HG03460 (cell line): ENCODE data around the gene RBM44.
"Not testable (repeated sequence)": the region's sequence is repeated elsewhere in the genome, so short reads cannot be mapped to it uniquely, and the experiment has no call there.

ENCODE experiments used
- ATAC-seq: cut with Tn5 transposase; IDR thresholded peaks from one replicate; pipeline ENCODE4 v1.9.1; 2021; ENCODE audit not compliant: unreplicated experiment

Gene RBM44

DNA sequence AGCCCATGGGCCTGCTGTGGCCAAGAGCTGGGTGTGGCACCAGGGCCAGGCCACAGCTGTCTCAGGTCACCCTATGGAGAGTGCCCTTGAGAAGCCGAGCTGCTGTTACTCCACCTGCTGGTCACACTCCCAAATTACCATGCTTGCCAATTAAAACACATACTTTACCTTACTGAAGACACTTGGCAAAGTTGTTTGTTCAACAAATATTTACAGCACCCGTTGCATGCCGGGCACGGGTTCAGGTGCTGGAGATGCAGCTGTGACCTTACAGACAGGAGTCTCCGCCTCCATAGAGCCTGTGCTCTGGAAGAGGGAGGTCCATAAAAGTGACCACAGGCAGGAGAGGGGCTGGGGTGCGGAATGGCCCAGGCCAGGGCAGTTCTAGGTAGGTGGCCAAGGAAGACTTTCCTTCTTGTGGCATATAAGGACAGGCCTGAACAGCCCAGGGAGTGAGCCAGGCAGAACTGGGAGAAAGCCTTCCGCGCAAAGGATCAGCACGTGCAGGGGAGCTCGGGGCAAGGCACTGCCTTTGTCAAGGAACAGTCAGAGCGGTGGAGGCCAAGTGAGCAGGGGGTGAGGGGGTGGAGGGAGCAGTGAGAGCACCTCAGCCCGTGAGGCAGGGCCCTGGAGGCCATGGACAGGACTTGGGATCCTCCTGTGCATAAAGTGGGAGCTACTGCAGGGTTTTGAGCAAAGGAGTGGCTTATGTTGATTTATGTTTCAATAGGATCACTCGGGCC is 23.6 kb upstream of the RBM44 start:
- no peak for ATAC-seq

- ATAC-seq = no peak
Measured at GRCh38 chr2:237779521-237779920, 19.1 kb upstream of the RBM44 start.

- no peak for ATAC-seq
Measured at GRCh38 chr2:237782181-237782580, 16.4 kb upstream of the RBM44 start.

DNA sequence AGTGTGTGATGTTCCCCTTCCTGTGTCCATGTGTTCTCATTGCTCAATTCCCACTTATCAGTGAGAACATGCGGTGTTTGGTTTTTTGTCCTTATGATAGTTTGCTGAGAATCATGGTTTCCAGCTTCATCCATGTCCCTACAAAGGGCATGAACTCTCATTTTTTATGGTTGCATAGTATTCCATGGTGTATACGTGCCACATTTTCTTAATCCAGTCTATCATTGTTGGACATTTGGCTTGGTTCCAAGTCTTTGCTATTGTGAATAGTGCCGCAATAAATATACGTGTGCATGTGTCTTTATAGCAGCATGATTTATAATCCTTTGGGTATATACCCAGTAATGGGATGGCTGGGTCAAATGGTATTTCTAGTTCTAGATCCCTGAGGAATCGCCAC is 14.9 kb upstream of the RBM44 start:
- not testable (repeated sequence) for ATAC-seq

GRCh38 chr2:237786936-237787335 is 11.6 kb upstream of the RBM44 start:
- no peak for ATAC-seq

DNA sequence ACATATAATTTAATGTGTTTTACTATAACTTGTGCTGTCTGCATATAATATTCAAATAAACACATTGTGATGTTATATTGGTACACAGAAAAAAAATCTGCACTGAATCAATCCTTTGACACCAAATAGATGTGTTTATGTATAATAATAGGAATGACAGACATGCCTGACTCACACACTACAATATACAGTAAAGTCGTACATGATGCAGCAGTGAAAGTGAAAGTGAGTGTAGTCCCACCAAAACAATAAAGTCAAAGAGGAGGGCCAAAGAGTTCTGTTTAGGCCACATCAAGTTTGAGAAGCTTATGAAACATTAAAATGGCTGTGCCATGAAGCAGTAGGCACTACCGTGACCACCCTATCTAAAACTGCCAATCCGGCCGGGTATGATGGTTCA is 8.2 kb upstream of the RBM44 start:
- no peak for ATAC-seq

- no peak for ATAC-seq
Measured at GRCh38 chr2:237791977-237792727, 6.4 kb upstream of the RBM44 start.

GRCh38 chr2:237797253-237797652 is 1.3 kb upstream of the RBM44 start:
- no peak for ATAC-seq

DNA sequence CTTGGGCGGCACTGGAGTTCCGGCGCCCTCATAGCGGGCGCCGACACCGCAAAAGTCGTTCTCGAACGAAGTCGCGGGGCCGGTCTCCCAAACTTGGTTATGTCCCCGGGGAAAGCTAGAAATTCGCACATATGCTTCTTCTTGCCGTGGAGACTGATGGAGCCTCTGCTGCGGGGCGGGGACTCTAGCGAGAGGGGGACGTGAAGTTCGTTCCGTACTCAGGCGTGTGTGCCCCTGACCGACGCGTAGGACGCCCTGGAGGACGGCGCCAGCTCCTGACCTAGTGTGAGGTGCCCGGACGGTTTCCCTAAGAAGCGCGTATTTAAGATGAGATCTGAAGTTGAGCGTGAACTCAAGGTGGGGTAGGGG is 465 bp downstream of the RBM44 start:
- ATAC-seq = no peak

DNA sequence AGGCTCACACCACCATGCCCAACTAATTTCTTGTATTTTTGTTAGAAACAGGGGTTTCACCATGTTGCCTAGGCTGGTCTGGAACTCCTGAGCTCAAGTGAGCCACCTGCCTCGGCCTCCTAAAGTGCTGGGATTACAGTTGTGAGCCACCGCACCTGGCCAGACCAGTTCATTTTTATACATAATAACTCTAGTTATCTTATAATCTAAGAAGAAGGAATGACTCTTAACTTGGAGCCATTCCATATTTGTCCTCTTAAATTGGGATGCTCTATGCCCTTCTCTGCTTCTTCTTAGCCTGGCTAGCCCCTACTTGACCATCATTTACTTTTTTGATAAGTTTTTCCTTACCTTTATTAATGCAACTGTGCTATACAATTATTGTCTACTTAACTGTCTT is 2.9 kb downstream of the RBM44 start:
- ATAC-seq = no peak

DNA sequence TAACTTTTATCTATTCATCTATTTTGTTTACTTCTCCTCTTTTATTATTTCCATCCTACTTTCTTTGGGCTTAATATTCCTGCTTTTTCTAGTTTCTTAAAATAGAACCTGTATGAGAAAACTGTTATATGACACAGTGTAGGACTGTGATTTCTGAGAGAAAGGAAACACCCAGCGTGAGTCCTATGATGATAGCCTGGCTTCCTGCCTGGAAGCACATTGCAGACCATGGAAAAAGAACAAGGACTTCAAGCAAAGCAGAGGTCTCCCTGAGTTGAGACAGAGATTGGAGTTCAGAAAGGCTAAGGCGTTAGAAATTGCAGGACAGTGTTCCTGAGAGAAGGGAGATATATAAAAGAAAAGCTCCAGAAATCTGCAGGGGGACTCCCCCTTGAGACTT is 7.8 kb downstream of the RBM44 start:
- ATAC-seq = no peak

GRCh38 chr2:237815637-237816036 is 17.1 kb downstream of the RBM44 start:
- no peak for ATAC-seq

DNA sequence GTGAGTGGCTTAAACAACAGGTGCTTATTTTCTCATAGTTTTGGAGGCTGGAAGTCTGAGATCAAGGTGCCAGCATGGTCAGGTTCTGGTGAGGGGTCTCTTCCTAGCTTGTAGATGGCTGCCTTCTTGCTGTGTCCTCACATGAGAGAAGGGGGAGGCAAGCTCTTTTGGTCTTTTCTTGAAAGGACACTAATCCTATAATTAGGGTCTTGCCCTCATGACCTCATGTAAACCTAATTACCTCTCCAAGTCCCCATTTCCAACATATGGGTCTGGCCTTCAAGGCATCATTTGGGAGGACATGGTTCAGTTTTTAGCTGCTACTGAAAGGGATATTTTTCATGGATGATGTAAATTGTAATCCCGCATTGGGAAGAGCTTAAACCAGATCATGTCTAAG is 18.0 kb downstream of the RBM44 start:
- no peak for ATAC-seq

DNA sequence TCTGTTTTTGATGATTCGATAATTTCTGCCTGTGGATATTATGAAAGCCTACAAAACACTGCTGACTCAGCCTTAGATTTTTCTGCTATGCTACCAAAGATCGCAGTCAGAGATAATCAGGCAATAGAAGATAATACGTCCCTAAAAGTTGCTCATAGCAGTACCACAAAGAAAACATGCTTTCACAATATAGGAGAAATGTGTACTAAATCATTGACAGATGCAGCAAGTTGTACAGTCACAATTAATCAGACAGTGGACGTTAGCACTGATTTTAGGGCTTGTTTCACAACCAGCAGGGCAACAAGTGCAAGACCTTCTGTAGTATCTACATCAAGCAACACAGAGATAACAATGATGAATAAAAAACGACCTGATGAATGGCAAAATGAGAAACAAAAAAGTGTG is 19.5 kb downstream of the RBM44 start:
- ATAC-seq = no peak

DNA sequence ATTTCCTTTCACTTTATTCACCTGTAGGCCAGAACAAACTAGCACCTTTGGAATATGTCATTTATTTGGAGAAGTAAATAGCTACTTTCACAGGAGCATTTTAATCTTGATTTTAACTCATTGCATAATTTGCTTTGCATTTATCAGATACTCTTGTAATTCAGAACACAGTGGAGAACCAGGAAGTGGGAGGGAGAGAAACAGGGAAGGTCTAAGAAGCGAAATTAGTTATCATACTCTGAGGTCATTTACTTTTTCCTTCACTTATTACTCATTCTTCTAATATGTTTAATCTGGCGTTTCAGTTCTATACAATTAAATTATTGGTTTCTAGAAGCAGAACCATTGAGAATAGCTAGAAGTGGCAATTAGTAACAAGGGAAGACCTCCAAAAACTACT is 20.7 kb downstream of the RBM44 start:
- no peak for ATAC-seq

DNA sequence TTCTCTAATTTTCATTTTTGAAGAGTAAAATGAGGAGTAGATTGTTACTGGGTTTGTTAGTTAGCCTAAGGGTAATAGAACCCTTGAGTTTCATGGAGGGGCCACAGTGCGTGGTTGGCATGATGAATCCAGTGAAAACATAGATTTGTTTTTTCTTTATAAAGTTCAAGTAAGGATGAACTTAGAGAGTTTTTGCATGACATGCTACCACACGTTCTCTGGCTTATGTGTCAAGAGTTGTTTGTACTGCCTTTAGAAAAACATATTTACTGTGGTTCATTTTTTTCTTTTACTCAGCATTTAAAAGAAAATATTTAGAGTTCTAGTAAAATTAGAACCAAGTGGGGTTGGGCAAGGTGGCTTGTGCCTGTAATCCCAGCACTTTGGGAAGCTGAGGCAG is 21.8 kb downstream of the RBM44 start:
- no peak for ATAC-seq

DNA sequence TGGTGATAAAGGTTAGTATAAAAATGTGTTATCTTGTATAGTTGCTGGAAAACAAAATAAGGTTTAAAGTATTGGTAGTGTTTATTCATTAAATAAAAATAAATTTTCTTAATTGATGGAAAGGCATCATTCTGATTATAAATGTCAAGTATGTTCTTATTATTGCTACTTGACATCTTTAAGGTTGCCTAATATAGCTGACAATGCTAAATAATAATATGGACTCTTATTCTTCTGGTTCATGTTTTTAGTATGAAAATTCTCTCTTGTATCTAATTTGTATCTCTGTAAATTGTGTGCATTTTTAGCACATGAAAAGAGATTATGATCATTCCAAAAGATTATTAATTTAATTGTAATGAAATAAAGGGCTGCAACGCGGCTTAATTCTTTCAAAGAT is 25.0 kb downstream of the RBM44 start:
- ATAC-seq = no peak

- ATAC-seq = no peak
Measured at GRCh38 chr2:237824085-237824484, 25.5 kb downstream of the RBM44 start.

DNA sequence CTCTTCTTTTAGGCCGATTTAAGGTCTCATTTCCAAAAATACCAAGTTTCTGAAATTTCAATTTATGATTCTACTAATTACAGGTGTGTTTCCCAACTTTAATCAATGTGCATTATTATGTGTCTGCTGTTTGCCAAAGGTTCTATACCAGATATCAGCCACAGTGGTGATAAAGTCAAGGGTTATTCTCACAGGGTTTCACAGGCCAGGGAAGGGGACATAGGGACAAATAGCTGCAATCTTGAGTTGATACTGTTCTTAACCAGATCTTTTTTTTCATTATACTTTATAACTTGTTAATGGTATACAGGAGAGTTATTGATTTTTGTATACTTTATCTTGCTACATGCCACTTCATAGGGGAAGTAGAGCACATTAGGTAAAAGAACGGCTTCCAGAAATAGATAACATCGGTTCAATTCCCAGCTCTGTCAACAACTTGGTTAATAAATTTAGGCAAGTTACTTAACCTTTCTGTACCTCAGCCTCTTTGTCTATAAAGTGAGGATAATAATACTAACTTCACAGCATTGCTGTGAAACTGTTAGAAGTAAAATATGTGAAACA is 28.9 kb downstream of the RBM44 start:
- no peak for ATAC-seq

- ATAC-seq = no peak
Measured at GRCh38 chr2:237830522-237830921, 31.9 kb downstream of the RBM44 start.

DNA sequence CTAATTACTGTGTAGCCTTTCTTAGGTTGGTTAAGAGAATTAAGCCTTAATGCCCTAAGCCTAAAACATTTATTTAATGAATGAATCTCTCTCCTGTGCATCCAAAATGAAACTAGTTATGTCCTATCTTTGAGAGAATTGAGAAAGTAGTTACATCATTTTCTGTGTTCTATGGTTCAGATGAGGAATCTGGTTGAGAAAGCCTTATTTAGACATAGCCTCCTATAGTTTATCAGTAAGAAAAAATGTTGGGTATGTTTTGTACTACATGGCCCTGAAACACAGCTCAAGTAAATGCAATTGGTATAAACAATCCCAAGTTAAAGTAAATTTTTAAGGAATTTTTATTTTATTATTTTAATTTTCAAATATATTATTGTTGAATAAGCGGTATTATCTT is 35.0 kb downstream of the RBM44 start:
- no peak for ATAC-seq

DNA sequence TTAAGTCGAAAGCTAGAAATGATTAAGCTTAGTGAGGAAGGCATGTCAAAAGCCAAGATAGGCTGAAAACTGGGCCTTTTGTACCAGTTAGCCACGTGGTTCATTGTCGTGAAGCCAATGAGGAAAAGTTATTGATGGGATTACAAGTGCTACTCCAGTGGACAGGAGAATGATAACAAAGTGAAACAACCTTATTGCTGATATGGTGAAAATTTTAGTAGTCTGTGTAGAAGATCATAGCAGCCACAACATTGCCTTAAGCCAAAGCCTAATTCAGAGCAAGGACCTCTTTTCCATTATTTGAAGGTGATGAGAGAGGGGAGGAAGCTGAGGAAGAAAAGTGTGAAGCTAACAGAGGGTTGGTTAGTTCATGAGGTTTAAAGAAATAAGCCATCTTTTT is 36.8 kb downstream of the RBM44 start:
- no peak for ATAC-seq
